ENCODE results near the gene SLC6A18.
"Not testable (repeated sequence)": the region's sequence is repeated elsewhere in the genome, so short reads cannot be mapped to it uniquely, and the experiment has no call there.

The SLC6A18 gene

GRCh38 chr5:1265461-1266455, 40.6 kb downstream of the SLC6A18 start:
- no peak for TF ChIP-seq POLR2AphosphoS5 (IDR thresholded peaks at IDR 0.05; ENCODE audit: low read depth, low read length)
- no peak for TF ChIP-seq POLR2A (IDR thresholded peaks at IDR 0.05; ENCODE audit: low read depth, low read length)
- no peak for TF ChIP-seq TAF1 (IDR thresholded peaks at IDR 0.05; ENCODE audit: borderline replicate concordance, low read depth, low read length)
- FAIRE-seq (no peak), DNase-seq (ENCODE audit: insufficient read length) (no peak)

- FAIRE-seq (no peak), DNase-seq (ENCODE audit: insufficient read length) (no peak)
- TF ChIP-seq POLR2AphosphoS5 (IDR thresholded peaks at IDR 0.05; ENCODE audit: low read depth, low read length) (no peak), POLR2A (IDR thresholded peaks at IDR 0.05; ENCODE audit: low read depth, low read length) (no peak), TAF1 (IDR thresholded peaks at IDR 0.05; ENCODE audit: borderline replicate concordance, low read depth, low read length) (no peak)
Measured at GRCh38 chr5:1266791-1267190, 41.6 kb downstream of the SLC6A18 start.

GRCh38 chr5:1267464-1267863, 42.3 kb downstream of the SLC6A18 start:
- FAIRE-seq; DNase-seq (ENCODE audit: insufficient read length): not testable (repeated sequence)

GRCh38 chr5:1268056-1268455, 42.9 kb downstream of the SLC6A18 start:
- FAIRE-seq (no peak), DNase-seq (ENCODE audit: insufficient read length) (no peak)
- TF ChIP-seq TAF1 (IDR thresholded peaks at IDR 0.05; ENCODE audit: borderline replicate concordance, low read depth, low read length), result no peak
- no peak for TF ChIP-seq POLR2AphosphoS5 (IDR thresholded peaks at IDR 0.05; ENCODE audit: low read depth, low read length)
- no peak for TF ChIP-seq POLR2A (IDR thresholded peaks at IDR 0.05; ENCODE audit: low read depth, low read length)

- FAIRE-seq (no peak), DNase-seq (ENCODE audit: insufficient read length) (no peak)
- TF ChIP-seq TAF1 (IDR thresholded peaks at IDR 0.05; ENCODE audit: borderline replicate concordance, low read depth, low read length) (no peak), POLR2AphosphoS5 (IDR thresholded peaks at IDR 0.05; ENCODE audit: low read depth, low read length) (no peak), POLR2A (IDR thresholded peaks at IDR 0.05; ENCODE audit: low read depth, low read length) (no peak)
Measured at GRCh38 chr5:1268666-1269065, 43.5 kb downstream of the SLC6A18 start.

- DNase-seq (ENCODE audit: insufficient read length) (no peak), FAIRE-seq (no peak)
- no peak for TF ChIP-seq POLR2AphosphoS5 (IDR thresholded peaks at IDR 0.05; ENCODE audit: low read depth, low read length)
Measured at GRCh38 chr5:1270426-1270825, 45.2 kb downstream of the SLC6A18 start.

GRCh38 chr5:1270933-1271914, 46.0 kb downstream of the SLC6A18 start:
- FAIRE-seq, result no peak
- DNase-seq (ENCODE audit: insufficient read length), result no peak
- TF ChIP-seq POLR2AphosphoS5 (IDR thresholded peaks at IDR 0.05; ENCODE audit: low read depth, low read length) (no peak), POLR2A (IDR thresholded peaks at IDR 0.05; ENCODE audit: low read depth, low read length) (no peak), TAF1 (IDR thresholded peaks at IDR 0.05; ENCODE audit: borderline replicate concordance, low read depth, low read length) (no peak)

- no peak for TF ChIP-seq POLR2A (IDR thresholded peaks at IDR 0.05; ENCODE audit: low read depth, low read length)
- no peak for DNase-seq (ENCODE audit: insufficient read length)
- FAIRE-seq, result no peak
Measured at GRCh38 chr5:1272201-1272600, 47.0 kb downstream of the SLC6A18 start.

- DNase-seq (ENCODE audit: insufficient read length) (no peak), FAIRE-seq (no peak)
- TF ChIP-seq POLR2A (IDR thresholded peaks at IDR 0.05; ENCODE audit: low read depth, low read length) (no peak), POLR2AphosphoS5 (IDR thresholded peaks at IDR 0.05; ENCODE audit: low read depth, low read length) (no peak), TAF1 (IDR thresholded peaks at IDR 0.05; ENCODE audit: borderline replicate concordance, low read depth, low read length) (no peak)
Measured at GRCh38 chr5:1273745-1274144, 48.6 kb downstream of the SLC6A18 start.

- FAIRE-seq (no peak), DNase-seq (ENCODE audit: insufficient read length) (no peak)
- no peak for TF ChIP-seq POLR2AphosphoS5 (IDR thresholded peaks at IDR 0.05; ENCODE audit: low read depth, low read length)
- no peak for TF ChIP-seq TAF1 (IDR thresholded peaks at IDR 0.05; ENCODE audit: borderline replicate concordance, low read depth, low read length)
- TF ChIP-seq POLR2A (IDR thresholded peaks at IDR 0.05; ENCODE audit: low read depth, low read length), result no peak
Measured at GRCh38 chr5:1274471-1274870, 49.3 kb downstream of the SLC6A18 start.

- not testable (repeated sequence) for FAIRE-seq; DNase-seq (ENCODE audit: insufficient read length)
Measured at GRCh38 chr5:1275397-1276391, 50.5 kb downstream of the SLC6A18 start.

Data from GM12892 (cell line).